Lower lobe of right lung (tissue), 2 donors: ENCODE results near the gene NSUN7. TPM values are rescaled to one million over a fixed set of nuclear protein-coding genes. Genes with fewer than 3 reads are reported as not detected.

Source experiments
- ATAC-seq, 2 donors: fragments of 200-7000 bp; cut with Tn5 transposase; one replicate each; pipeline ENCODE4 v1.9.1; 2020 to 2022; ENCODE audit warnings: mild to moderate bottlenecking in 2 of 2, moderate library complexity in 2 of 2
- DNase-seq: peaks from one replicate; pipeline ENCODE4 v3.0.0-alpha.2; 2020
- H3K27ac ChIP-seq: fragments of 200-600 bp; one replicate; pipeline ENCODE4 v1.8.0; 2022
- H3K27me3 ChIP-seq: fragments of 200-600 bp; one replicate; pipeline ENCODE4 v1.8.0; 2022; ENCODE audit warnings: low read depth
- H3K36me3 ChIP-seq: fragments of 200-600 bp; one replicate; pipeline ENCODE4 v1.8.0; 2022; ENCODE audit warnings: mild to moderate bottlenecking
- H3K4me1 ChIP-seq: fragments of 200-600 bp; one replicate; pipeline ENCODE4 v1.8.0; 2022
- H3K4me3 ChIP-seq: fragments of 200-600 bp; one replicate; pipeline ENCODE4 v1.8.0; 2022; ENCODE audit warnings: mild to moderate bottlenecking
- H3K9me3 ChIP-seq: fragments of 200-600 bp; one replicate; pipeline ENCODE4 v1.8.0; 2022
- CTCF ChIP-seq: fragments of 200-600 bp; IDR thresholded peaks from one replicate; pipeline ENCODE4 v1.8.0; 2022; ENCODE audit warnings: antibody characterized with exemption, mild to moderate bottlenecking
- intact Hi-C: fragments of 100-400 bp; cut with DNase I; formaldehyde crosslinking; loops from one replicate; pipeline ENCODE4 v1.11.0; 2022
- total RNA-seq: library from RNA; stranded (reverse); fragmentation: NEBNext Ultra II Directional; extraction: Animal tissue kit (Norgen Biotek cat#: 25700); gene quantifications from one replicate; pipeline ENCODE4 v1.2.1, GENCODE V29; 2021
- donor health status: DM: no; HTN: yes; CAD: no; lungs with severe emphysema.

Gene NSUN7
- total RNA-seq, 1 donor from 2014 or later = 9.2 TPM

GRCh38 chr4:40778090-40778489 is 28.3 kb downstream of the NSUN7 start:
- DNase-seq (no peak), ATAC-seq (no peak)
- intact Hi-C loops = no loop called here
- H3K36me3 ChIP-seq = no peaks in the 10 kb centered on the region
- no peaks in the 10 kb centered on the region for H3K27me3 ChIP-seq
- H3K4me3 ChIP-seq = no peak overlapping the region
- no peak for TF ChIP-seq CTCF
- H3K4me1 ChIP-seq = no peaks in the 10 kb centered on the region
- no peak overlapping the region for H3K27ac ChIP-seq
- no peaks in the 10 kb centered on the region for H3K9me3 ChIP-seq

- intact Hi-C loops = no loop called here
- Histone ChIP-seq H3K36me3 (no peaks in the 10 kb centered on the region), H3K9me3 (no peaks in the 10 kb centered on the region), H3K4me1 (no peaks in the 10 kb centered on the region), H3K4me3 (no peak overlapping the region), H3K27ac (no peak overlapping the region), H3K27me3 (no peaks in the 10 kb centered on the region)
- TF ChIP-seq CTCF = no peak
- ATAC-seq (no peak), DNase-seq (no peak)
These were observed 33.1 kb downstream of the NSUN7 start for GRCh38 chr4:40782876-40783275.

GRCh38 chr4:40785727-40786126 is 36.0 kb downstream of the NSUN7 start:
- Histone ChIP-seq H3K9me3 (no peaks in the 10 kb centered on the region), H3K27ac (no peak overlapping the region), H3K4me1 (no peaks in the 10 kb centered on the region), H3K27me3 (no peaks in the 10 kb centered on the region), H3K4me3 (no peak overlapping the region), H3K36me3 (no peaks in the 10 kb centered on the region)
- DNase-seq (no peak), ATAC-seq (no peak)
- intact Hi-C loops = no loop called here
- TF ChIP-seq CTCF = no peak

- H3K27ac ChIP-seq = peak overlapping the region; percentile 5
- intact Hi-C loops = no loop called here
- H3K9me3 ChIP-seq = no peaks in the 10 kb centered on the region
- H3K4me3 ChIP-seq = no peak overlapping the region
- no peaks in the 10 kb centered on the region for H3K27me3 ChIP-seq
- H3K36me3 ChIP-seq = no peaks in the 10 kb centered on the region
- DNase-seq = no peak
- peak; percentile 33 to 67 for ATAC-seq
- no peak for TF ChIP-seq CTCF
- H3K4me1 ChIP-seq = no peaks in the 10 kb centered on the region
These were observed 38.6 kb downstream of the NSUN7 start for GRCh38 chr4:40788331-40788730.

GRCh38 chr4:40789031-40789430 is 39.3 kb downstream of the NSUN7 start:
- H3K9me3 ChIP-seq = no peaks in the 10 kb centered on the region
- ATAC-seq (no peak), DNase-seq (no peak)
- no peaks in the 10 kb centered on the region for H3K36me3 ChIP-seq
- H3K27ac ChIP-seq = peak overlapping the region; percentile 5
- intact Hi-C loops = no loop called here
- H3K4me1 ChIP-seq = no peaks in the 10 kb centered on the region
- H3K4me3 ChIP-seq = no peak overlapping the region
- no peaks in the 10 kb centered on the region for H3K27me3 ChIP-seq
- TF ChIP-seq CTCF = no peak

- H3K36me3 ChIP-seq = no peaks in the 10 kb centered on the region
- no peak for TF ChIP-seq CTCF
These were observed 40.0 kb downstream of the NSUN7 start for GRCh38 chr4:40789771-40790170.

More at GRCh38 chr4:40789771-40790170, 40.0 kb downstream of the NSUN7 start:
- intact Hi-C loops = no loop called here
- ATAC-seq (no peak), DNase-seq (no peak)
- Histone ChIP-seq H3K9me3 (no peaks in the 10 kb centered on the region), H3K27me3 (no peaks in the 10 kb centered on the region), H3K4me1 (no peaks in the 10 kb centered on the region), H3K27ac (no peak overlapping the region), H3K4me3 (no peak overlapping the region)
